ENCODE measurements around the gene IL1R2. TPM values are rescaled to one million over a fixed set of nuclear protein-coding genes. Genes with fewer than 3 reads are reported as not detected.

The IL1R2 gene
- total RNA-seq, 1 donor from 2014 or later: 0.96 TPM

DNA sequence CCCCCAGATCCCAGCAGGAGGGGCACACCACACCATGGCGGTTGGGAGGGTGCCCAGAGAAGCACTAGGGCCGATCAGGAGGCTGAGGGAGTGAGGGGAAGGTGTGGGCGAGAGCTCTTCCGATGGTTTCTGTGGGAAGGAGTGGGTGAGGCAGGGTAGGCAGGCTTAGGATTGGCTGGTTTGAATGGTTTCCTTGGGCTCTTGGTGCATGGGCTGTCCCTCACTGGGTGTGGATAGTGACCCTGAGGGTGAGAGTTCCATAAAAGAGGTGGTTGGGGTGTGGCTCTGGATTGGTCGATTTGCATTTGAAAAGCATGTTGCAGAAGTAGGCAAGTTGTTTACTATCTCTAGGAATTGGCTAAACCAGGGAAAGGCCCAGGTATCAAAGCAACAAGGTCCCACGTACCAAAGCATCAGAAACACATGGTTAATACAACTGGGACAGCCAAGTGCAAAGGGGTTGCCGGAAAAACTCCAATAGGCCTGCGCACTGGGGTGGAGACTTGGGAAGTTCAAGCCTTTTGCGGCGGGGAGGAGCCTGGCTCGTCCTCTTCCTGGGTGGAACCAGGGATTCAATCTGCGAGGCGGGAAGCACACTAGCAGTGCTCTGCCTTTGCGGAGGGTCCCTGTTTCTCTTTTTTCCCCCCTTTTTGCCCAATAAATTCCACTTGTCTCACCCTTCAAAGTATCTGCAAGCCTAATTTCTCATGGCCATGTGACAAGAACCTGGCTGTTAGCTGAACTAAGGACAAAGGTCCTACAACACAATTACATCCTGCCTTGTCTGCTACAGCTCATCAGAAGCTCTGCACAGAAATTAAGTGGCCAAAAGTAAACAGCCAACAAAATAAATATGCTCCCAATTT, 43.2 kb downstream of the IL1R2 start:
- DNase-seq: no peak
- intact Hi-C loops (cut with micrococcal nuclease): no loop called here
- H3K27ac ChIP-seq (replicated peaks): peak overlapping the region; percentile 68
- H3K36me3 ChIP-seq: no peaks in the 10 kb centered on the region
- H3K4me1 ChIP-seq: peaks cover 49% of the 10 kb centered on the region
- TF ChIP-seq, protein P1, sequence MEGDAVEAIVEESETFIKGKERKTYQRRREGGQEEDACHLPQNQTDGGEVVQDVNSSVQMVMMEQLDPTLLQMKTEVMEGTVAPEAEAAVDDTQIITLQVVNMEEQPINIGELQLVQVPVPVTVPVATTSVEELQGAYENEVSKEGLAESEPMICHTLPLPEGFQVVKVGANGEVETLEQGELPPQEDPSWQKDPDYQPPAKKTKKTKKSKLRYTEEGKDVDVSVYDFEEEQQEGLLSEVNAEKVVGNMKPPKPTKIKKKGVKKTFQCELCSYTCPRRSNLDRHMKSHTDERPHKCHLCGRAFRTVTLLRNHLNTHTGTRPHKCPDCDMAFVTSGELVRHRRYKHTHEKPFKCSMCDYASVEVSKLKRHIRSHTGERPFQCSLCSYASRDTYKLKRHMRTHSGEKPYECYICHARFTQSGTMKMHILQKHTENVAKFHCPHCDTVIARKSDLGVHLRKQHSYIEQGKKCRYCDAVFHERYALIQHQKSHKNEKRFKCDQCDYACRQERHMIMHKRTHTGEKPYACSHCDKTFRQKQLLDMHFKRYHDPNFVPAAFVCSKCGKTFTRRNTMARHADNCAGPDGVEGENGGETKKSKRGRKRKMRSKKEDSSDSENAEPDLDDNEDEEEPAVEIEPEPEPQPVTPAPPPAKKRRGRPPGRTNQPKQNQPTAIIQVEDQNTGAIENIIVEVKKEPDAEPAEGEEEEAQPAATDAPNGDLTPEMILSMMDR (IDR thresholded peaks at IDR 0.05; ENCODE audit: borderline replicate concordance): no peak
- H3K9me3 ChIP-seq (replicated peaks): peaks cover 5% of the 10 kb centered on the region
- H3K4me3 ChIP-seq: no peak overlapping the region
- peaks cover 7% of the 10 kb centered on the region for H3K27me3 ChIP-seq (ENCODE audit: low read depth)

DNA sequence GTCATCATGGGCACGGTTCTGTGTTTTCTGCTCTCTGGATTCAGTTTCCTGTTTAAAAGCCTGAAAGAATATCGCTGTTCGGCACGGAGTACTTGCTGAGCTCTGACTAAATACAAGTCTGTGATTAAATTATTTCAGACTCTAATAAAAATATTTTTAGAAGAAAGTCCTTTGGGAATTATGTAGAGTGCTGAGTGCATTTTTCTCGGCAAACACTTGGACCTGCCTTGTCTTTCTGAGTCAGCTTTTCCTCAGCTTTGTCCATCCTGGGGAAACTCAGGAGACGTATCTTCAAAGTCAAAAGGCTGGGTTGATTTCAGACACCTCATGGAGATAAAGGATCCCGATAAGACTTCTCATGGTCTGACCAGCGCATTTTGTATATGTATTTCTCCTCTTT, 45.9 kb downstream of the IL1R2 start:
- Histone ChIP-seq H3K4me3 (peak overlapping the region; percentile 17), H3K36me3 (no peaks in the 10 kb centered on the region), H3K27ac (replicated peaks) (peak overlapping the region; percentile 75), H3K9me3 (replicated peaks) (no peaks in the 10 kb centered on the region), H3K27me3 (ENCODE audit: low read depth) (peaks cover 30% of the 10 kb centered on the region), H3K4me1 (peaks cover 51% of the 10 kb centered on the region)
- intact Hi-C loops (cut with micrococcal nuclease): no loop called here
- TF ChIP-seq, protein P1 (IDR thresholded peaks at IDR 0.05; ENCODE audit: borderline replicate concordance): no peak
- DNase-seq: no peak

DNA sequence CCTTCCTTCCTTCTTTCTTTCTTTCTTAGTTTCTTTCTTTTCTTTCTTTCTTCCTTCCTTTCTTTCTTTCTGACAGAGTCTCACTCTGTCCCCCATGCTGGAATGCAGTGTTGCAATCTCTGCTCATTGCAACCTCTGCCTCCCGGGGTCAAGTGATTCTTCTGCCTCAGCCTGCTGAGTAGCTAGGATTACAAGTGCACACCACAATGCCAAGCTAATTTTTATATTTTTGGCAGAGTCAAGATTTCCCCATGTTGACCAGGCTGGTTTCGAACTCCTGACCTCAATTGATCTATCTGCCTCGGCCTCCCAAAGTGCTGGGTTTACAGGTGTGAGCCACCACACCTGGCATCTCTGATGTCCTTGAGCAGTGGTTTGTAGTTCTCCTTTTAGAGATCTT, 48.5 kb downstream of the IL1R2 start:
- intact Hi-C loops (cut with micrococcal nuclease): no loop called here
- TF ChIP-seq, protein P1 (IDR thresholded peaks at IDR 0.05; ENCODE audit: borderline replicate concordance): no peak
- H3K4me1 ChIP-seq: peaks cover 26% of the 10 kb centered on the region
- H3K36me3 ChIP-seq: no peaks in the 10 kb centered on the region
- H3K27me3 ChIP-seq (ENCODE audit: low read depth): peaks cover 48% of the 10 kb centered on the region
- H3K4me3 ChIP-seq: no peak overlapping the region
- H3K9me3 ChIP-seq (replicated peaks): no peaks in the 10 kb centered on the region
- H3K27ac ChIP-seq (replicated peaks): no peak overlapping the region
- DNase-seq: no peak

- intact Hi-C loops (cut with micrococcal nuclease): no loop called here
- Histone ChIP-seq H3K9me3 (replicated peaks) (no peaks in the 10 kb centered on the region), H3K4me3 (no peak overlapping the region), H3K27me3 (ENCODE audit: low read depth) (peaks cover 59% of the 10 kb centered on the region), H3K36me3 (no peaks in the 10 kb centered on the region), H3K27ac (replicated peaks) (no peak overlapping the region), H3K4me1 (peaks cover 25% of the 10 kb centered on the region)
- DNase-seq: no peak
- TF ChIP-seq, protein P1 (IDR thresholded peaks at IDR 0.05; ENCODE audit: borderline replicate concordance): no peak
Observed at GRCh38 chr2:102041351-102041750, 49.6 kb downstream of the IL1R2 start.

- intact Hi-C loops (cut with micrococcal nuclease): no loop called here
- Histone ChIP-seq H3K4me1 (peaks cover 21% of the 10 kb centered on the region), H3K36me3 (no peaks in the 10 kb centered on the region), H3K27ac (replicated peaks) (no peak overlapping the region), H3K9me3 (replicated peaks) (no peaks in the 10 kb centered on the region), H3K27me3 (ENCODE audit: low read depth) (peaks cover 67% of the 10 kb centered on the region), H3K4me3 (no peak overlapping the region)
- no peak for DNase-seq
- TF ChIP-seq, protein P1 (IDR thresholded peaks at IDR 0.05; ENCODE audit: borderline replicate concordance): no peak
Observed at GRCh38 chr2:102042196-102043081, 50.7 kb downstream of the IL1R2 start.
